HG03135 (cell line): ENCODE results near the gene SMYD3.

Source experiments
- ATAC-seq: cut with Tn5 transposase; IDR thresholded peaks from one replicate; pipeline ENCODE4 v1.9.1; 2021; ENCODE audit warnings: mild to moderate bottlenecking, moderate library complexity; ENCODE audit not compliant: unreplicated experiment

Gene SMYD3

GRCh38 chr1:246219508-246220030, 287.5 kb downstream of the SMYD3 start:
- no peak for ATAC-seq

GRCh38 chr1:246218686-246219085, 288.4 kb downstream of the SMYD3 start:
- ATAC-seq = no peak

- no peak for ATAC-seq
Measured at GRCh38 chr1:246216906-246217305, 290.2 kb downstream of the SMYD3 start.

GRCh38 chr1:246215510-246215903, 291.6 kb downstream of the SMYD3 start:
- no peak for ATAC-seq

GRCh38 chr1:246214708-246215509, 292.2 kb downstream of the SMYD3 start:
- ATAC-seq = peak; percentile 96

- ATAC-seq = no peak
Measured at GRCh38 chr1:246213947-246214346, 293.1 kb downstream of the SMYD3 start.

- no peak for ATAC-seq
Measured at GRCh38 chr1:246213502-246213901, 293.6 kb downstream of the SMYD3 start.

GRCh38 chr1:246213036-246213435, 294.0 kb downstream of the SMYD3 start:
- ATAC-seq = no peak

GRCh38 chr1:246212013-246212412, 295.1 kb downstream of the SMYD3 start:
- ATAC-seq = no peak

GRCh38 chr1:246210756-246211155, 296.3 kb downstream of the SMYD3 start:
- ATAC-seq = no peak

GRCh38 chr1:246208105-246208504, 299.0 kb downstream of the SMYD3 start:
- no peak for ATAC-seq

- ATAC-seq = no peak
Measured at GRCh38 chr1:246203180-246203579, 303.9 kb downstream of the SMYD3 start.

- ATAC-seq = no peak
Measured at GRCh38 chr1:246200738-246201137, 306.3 kb downstream of the SMYD3 start.

- no peak for ATAC-seq
Measured at GRCh38 chr1:246200225-246200624, 306.9 kb downstream of the SMYD3 start.

GRCh38 chr1:246199086-246199645, 307.9 kb downstream of the SMYD3 start:
- no peak for ATAC-seq

GRCh38 chr1:246198115-246198816, 308.8 kb downstream of the SMYD3 start:
- ATAC-seq = no peak

- no peak for ATAC-seq
Measured at GRCh38 chr1:246197076-246197475, 310.0 kb downstream of the SMYD3 start.

GRCh38 chr1:246195296-246195695, 311.8 kb downstream of the SMYD3 start:
- ATAC-seq = no peak

- no peak for ATAC-seq
Measured at GRCh38 chr1:246193537-246193936, 313.5 kb downstream of the SMYD3 start.

- ATAC-seq = no peak
Measured at GRCh38 chr1:246189126-246189525, 318.0 kb downstream of the SMYD3 start.

- no peak for ATAC-seq
Measured at GRCh38 chr1:246187834-246188372, 319.2 kb downstream of the SMYD3 start.
